Activated CD4-positive, alpha-beta T cell treated with anti-CD3 and anti-CD28 coated beads, Interleukin-2, amount 10 ng/mL, durations not matched to agents 24 days and 14 days (primary cell): Measurements from ENCODE around the gene SQSTM1. TPM values are rescaled to one million over a fixed set of nuclear protein-coding genes. Genes with fewer than 3 reads are reported as not detected.
A peak's percentile ranks its signal among the peaks of the same experiment; 100 is the strongest.

ENCODE experiments used
- DNase-seq: peaks from one replicate; pipeline ENCODE4 v3.0.0; 2022
- H3K27ac Mint-ChIP-seq: one replicate; pipeline ENCODE4 v1.8.0; 2022; ENCODE audit warnings: mild to moderate bottlenecking, mixed read lengths
- H3K27me3 Mint-ChIP-seq: one replicate; pipeline ENCODE4 v1.8.0; 2022; ENCODE audit warnings: mixed read lengths
- H3K36me3 Mint-ChIP-seq: one replicate; pipeline ENCODE4 v1.8.0; 2022; ENCODE audit warnings: low read depth, mild to moderate bottlenecking, mixed read lengths
- H3K4me1 Mint-ChIP-seq: one replicate; pipeline ENCODE4 v1.8.0; 2021; ENCODE audit warnings: mixed read lengths
- H3K4me3 Mint-ChIP-seq: one replicate; pipeline ENCODE4 v1.8.0; 2022; ENCODE audit warnings: mild to moderate bottlenecking, moderate library complexity, mixed read lengths
- H3K9me3 Mint-ChIP-seq: one replicate; pipeline ENCODE4 v1.8.0; 2021; ENCODE audit warnings: mixed read lengths
- intact Hi-C: fragments of 100-400 bp; cut with micrococcal nuclease; formaldehyde crosslinking; loops from one replicate; pipeline ENCODE4 v1.15.1; 2023
- total RNA-seq: library from RNA; stranded (reverse); gene quantifications from 2 replicates; pipeline ENCODE4 v1.2.3, GENCODE V29; 2022

SQSTM1 gene
- total RNA-seq, 1 donor from 2014 or later: 183 TPM

DNA sequence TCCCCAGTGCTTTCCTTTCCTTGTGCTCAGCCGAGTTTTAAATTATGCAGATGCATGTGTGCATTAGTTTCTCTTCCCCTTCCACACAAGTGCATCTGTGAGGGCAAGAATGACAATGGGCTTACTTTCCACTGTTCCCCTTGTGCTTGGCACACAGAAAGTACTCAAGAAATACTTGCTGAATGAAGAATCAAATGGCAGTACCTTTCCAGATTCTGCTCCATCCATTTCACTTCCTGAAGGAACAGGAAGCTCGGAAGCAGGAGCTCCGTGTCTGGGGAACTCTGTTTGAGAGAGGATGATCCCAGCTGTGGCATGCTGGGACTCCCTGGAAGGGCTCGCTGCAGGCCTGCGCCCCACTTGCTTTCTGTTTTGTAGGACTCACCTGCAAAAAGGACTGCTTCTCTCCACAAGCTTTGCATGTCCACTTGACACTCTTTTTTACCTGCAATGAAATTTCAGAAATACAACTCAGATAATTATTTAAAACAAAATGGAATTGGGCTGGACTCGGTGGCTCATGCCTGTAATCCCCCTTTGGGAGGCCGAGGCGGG, 32.4 kb downstream of the SQSTM1 start:
- no peak overlapping the region for H3K27ac Mint-ChIP-seq
- H3K4me1 Mint-ChIP-seq: peaks cover 10% of the 10 kb centered on the region
- H3K27me3 Mint-ChIP-seq: no peaks in the 10 kb centered on the region
- no peaks in the 10 kb centered on the region for H3K9me3 Mint-ChIP-seq
- intact Hi-C loops: no loop called here
- DNase-seq: no peak
- H3K4me3 Mint-ChIP-seq: no peak overlapping the region
- peaks cover 22% of the 10 kb centered on the region for H3K36me3 Mint-ChIP-seq

DNA sequence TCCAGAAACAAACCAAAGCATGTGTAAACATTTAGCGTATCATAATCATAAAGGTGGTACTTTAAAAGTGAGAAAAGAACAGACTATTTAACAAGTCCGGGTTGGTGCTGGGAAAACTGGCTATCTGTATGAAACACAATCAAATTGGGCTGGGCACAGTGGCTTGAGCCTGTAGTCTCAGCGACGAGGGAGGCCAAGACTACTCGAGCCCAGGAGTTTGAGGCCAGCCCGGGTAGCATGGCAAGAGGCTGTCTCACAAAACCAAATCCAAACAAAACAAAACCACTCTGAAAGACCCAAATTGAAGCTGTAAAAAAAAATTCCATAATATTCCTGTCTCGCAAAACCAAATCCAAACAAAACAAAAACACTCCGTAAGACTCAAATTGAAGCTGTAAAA, 33.7 kb downstream of the SQSTM1 start:
- peaks cover 23% of the 10 kb centered on the region for H3K36me3 Mint-ChIP-seq
- H3K27ac Mint-ChIP-seq: no peak overlapping the region
- H3K9me3 Mint-ChIP-seq: no peaks in the 10 kb centered on the region
- intact Hi-C loops: no loop called here
- H3K4me3 Mint-ChIP-seq: no peak overlapping the region
- no peak for DNase-seq
- no peaks in the 10 kb centered on the region for H3K27me3 Mint-ChIP-seq
- peaks cover 11% of the 10 kb centered on the region for H3K4me1 Mint-ChIP-seq

DNA sequence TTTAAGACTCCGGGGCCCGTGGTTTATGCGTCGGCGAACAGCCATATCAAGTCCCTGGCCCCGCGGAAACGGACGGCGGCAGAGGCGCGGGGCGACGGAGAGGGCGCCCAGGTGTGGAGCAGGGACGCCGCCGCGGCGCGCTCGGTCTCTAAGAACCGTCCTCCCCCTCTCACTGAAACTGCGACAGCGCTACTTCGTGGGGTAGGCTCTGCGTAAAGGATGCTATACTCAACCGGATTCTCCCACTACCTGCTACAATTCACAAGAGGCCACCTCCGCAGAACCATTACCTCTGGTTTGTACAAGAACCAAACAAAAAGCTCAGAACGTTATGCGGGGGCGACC, 37.5 kb downstream of the SQSTM1 start:
- Mint-ChIP-seq H3K36me3 (peaks cover 9% of the 10 kb centered on the region), H3K27ac (peak overlapping the region; percentile 94), H3K4me1 (peaks cover 11% of the 10 kb centered on the region), H3K9me3 (no peaks in the 10 kb centered on the region), H3K4me3 (peak overlapping the region; percentile 98), H3K27me3 (no peaks in the 10 kb centered on the region)
- intact Hi-C loops: loop anchor here (1.0 to 5.0 kb wide), 8 partner anchors 22 to 235 kb away; partner anchors contain the start of genes CANX, HNRNPH1, RNF130 and TBC1D9B
- peak; percentile 87 for DNase-seq

- Mint-ChIP-seq H3K9me3 (no peaks in the 10 kb centered on the region), H3K36me3 (peaks cover 11% of the 10 kb centered on the region), H3K4me3 (peak within 1 kb of the TSS; percentile 98), H3K4me1 (peaks cover 11% of the 10 kb centered on the region), H3K27ac (peak within 1 kb of the TSS; percentile 94), H3K27me3 (no peaks in the 10 kb centered on the region)
- peak; percentile 97 for DNase-seq
- intact Hi-C loops: loop anchor here (1.0 to 5.0 kb wide), 8 partner anchors 23 to 236 kb away; partner anchors contain the start of genes CANX, HNRNPH1, RNF130 and TBC1D9B
Observed at GRCh38 chr5:179858586-179859427, 38.1 kb downstream of the SQSTM1 start, which contains the start of gene MRNIP. Gene MRNIP, minus strand, starts transcription at chr5:179858817. Its CDS starts 21 bp downstream, at chr5:179858796.

DNA sequence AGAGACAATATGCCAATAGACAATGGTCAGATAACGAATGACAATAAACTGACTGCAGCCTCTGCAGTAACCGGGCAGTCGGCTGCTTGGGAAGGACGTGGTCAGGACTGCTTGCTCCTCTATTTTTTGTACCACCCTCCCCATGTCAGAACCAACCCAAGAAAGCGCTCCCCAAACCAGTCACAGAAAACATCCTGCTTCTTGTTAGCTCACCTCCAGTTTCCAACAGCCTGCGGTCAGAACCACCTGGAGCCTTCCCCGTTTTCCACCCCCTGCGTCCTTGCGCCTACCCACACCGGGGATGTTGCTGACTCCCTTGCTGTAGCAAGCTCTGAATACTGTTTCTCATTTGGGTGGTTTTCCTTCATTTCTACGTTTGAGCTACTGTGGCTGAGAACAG, 39.6 kb downstream of the SQSTM1 start:
- H3K36me3 Mint-ChIP-seq: peaks cover 19% of the 10 kb centered on the region
- DNase-seq: peak; percentile 55
- no peak overlapping the region for H3K27ac Mint-ChIP-seq
- H3K9me3 Mint-ChIP-seq: no peaks in the 10 kb centered on the region
- intact Hi-C loops: no loop called here
- H3K27me3 Mint-ChIP-seq: no peaks in the 10 kb centered on the region
- peak overlapping the region; percentile 66 for H3K4me3 Mint-ChIP-seq
- H3K4me1 Mint-ChIP-seq: peaks cover 11% of the 10 kb centered on the region

DNA sequence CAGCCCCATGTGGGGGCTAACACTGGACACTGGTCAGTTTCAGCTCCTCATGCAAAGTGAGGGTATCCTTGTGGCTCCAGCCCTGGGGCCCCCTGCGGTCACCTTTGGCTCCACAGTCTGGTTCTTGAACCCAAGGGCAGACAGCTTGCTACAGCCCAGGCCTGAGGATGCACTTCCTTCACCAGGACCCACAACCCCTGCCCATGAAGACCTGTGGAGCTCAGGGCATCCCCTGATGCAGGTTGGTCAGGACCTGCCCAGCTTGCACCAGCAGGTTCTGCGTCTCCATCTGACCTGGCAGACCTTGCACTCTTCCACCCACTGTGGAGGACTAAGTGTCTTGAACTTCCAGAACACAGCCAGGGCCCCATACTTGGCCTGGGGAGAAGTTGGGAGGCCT, 41.6 kb downstream of the SQSTM1 start:
- H3K27ac Mint-ChIP-seq: no peak overlapping the region
- DNase-seq: no peak
- no peak overlapping the region for H3K4me3 Mint-ChIP-seq
- H3K9me3 Mint-ChIP-seq: no peaks in the 10 kb centered on the region
- H3K36me3 Mint-ChIP-seq: peaks cover 21% of the 10 kb centered on the region
- intact Hi-C loops: no loop called here
- H3K27me3 Mint-ChIP-seq: no peaks in the 10 kb centered on the region
- H3K4me1 Mint-ChIP-seq: peaks cover 13% of the 10 kb centered on the region

DNA sequence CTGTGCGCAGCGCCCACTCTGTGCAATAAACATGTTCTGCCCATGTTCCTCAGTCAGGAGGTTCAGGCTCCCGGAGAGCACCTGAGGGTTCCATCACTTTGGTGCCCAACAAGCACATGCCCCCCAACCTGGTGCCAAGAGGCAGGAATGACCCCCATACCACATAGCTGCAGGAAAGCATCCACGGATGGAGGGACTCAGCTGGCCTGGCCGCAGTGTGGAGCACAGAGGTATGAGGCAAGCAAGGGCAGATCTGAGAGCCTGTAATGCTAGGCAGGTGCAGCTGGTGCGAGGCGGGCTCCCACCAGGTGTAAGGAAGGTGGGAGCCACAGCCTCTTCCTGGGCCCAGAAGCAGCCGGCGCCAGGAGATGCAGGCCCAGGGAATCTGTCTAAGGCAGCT, 42.2 kb downstream of the SQSTM1 start:
- no peak overlapping the region for H3K27ac Mint-ChIP-seq

DNA sequence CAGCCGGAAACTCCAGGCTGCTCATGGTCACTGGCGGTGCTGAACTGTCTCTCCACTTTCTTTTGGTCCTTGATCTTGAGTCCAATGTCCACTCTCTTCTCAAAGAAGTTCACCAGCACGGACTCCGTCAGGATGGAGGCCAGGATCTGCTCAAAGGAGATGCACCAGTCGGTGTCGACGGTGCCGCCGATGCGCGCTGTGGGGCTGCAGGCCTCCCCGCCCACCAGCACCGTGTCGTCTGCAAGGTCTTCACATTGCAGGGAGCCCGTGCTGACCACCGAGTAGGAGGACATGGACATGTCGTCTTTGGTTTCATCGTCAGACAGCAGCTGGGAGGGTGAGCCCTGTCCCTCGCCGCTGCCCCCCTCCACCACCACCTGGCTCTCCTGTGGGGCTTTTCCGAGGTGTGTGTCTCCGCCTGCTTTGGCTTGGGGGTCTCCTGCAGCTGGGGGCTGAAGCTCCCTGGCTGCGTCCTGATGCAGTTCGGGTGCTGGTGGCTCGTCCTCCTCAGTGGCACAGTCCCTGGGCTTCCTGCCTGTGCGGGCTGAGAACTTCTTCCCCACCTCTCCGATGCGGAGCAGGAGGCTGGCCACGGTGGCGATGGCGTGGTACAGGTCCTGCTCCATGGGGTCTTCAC, 42.9 kb downstream of the SQSTM1 start:
- Mint-ChIP-seq H3K36me3 (peaks cover 28% of the 10 kb centered on the region), H3K27ac (no peak overlapping the region), H3K4me1 (peaks cover 5% of the 10 kb centered on the region), H3K9me3 (no peaks in the 10 kb centered on the region), H3K27me3 (no peaks in the 10 kb centered on the region), H3K4me3 (no peak overlapping the region)
- intact Hi-C loops: no loop called here
- DNase-seq: peak; percentile 53

More for the DNA sequence above, 42.2 kb downstream of the SQSTM1 start:
- H3K4me3 Mint-ChIP-seq: no peak overlapping the region
- H3K9me3 Mint-ChIP-seq: no peaks in the 10 kb centered on the region
- DNase-seq: no peak
- no peaks in the 10 kb centered on the region for H3K27me3 Mint-ChIP-seq
- intact Hi-C loops: no loop called here
- peaks cover 23% of the 10 kb centered on the region for H3K36me3 Mint-ChIP-seq
- H3K4me1 Mint-ChIP-seq: peaks cover 8% of the 10 kb centered on the region

DNA sequence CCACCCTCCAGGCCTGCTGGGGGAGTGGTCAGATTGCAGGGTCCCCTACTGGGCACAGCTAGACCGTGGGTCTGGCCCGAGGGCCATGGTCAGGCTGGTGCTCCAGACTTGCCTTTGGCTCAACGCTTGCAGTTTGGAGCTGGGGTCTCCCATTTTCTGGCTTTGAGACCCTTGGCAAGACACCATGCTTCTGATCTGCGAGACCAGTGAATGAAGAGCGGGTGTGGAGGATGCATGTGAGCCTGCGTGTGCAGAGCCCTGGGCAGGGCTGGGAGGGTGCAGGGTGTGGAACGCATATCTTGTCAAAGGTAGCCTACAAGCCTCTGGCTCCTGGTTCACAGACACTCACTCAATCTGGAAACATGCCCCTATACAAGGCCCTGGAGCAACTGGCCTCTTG, 44.0 kb downstream of the SQSTM1 start:
- Mint-ChIP-seq H3K4me3 (no peak overlapping the region), H3K4me1 (peaks cover 5% of the 10 kb centered on the region), H3K27me3 (no peaks in the 10 kb centered on the region), H3K9me3 (no peaks in the 10 kb centered on the region), H3K27ac (no peak overlapping the region), H3K36me3 (peaks cover 34% of the 10 kb centered on the region)
- intact Hi-C loops: no loop called here
- no peak for DNase-seq

DNA sequence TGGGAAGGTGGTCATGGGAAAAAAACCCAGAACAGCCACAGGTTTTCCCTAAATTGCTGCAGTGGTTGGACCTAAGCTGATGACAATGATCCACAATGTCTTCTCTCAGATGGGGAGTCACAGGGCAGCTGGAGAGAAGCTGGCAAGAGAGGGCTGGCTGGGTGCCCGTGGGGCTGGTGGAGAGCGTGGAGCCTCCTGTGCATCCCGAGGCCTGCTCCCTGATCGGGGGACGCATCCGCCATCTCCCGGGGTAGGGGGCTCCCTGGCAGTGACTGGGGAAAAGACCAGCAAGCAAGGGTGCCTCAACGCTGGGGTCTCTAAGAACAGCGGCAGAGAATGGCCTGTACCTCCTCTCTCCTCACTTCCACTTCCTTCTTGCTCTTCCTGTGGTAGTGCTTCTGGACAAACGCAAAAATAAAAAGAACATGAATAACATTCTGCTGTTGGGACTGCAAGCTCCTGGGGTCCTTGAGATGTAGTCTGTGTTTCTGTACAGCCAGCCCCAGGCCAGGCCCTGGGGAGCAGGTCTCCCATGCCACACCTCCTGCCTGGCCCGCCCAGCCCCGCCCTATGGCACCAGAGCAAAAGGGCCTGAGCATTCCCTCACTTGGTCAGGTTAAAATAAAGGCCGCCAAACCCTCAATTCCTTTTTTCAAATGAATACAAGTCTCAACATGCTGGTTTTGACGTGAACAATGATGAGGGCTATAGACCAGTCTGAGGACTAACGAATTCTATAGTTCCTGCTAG, 45.0 kb downstream of the SQSTM1 start:
- intact Hi-C loops: no loop called here
- peak; percentile 51 for DNase-seq
- H3K27ac Mint-ChIP-seq: no peak overlapping the region
- no peaks in the 10 kb centered on the region for H3K27me3 Mint-ChIP-seq
- H3K4me1 Mint-ChIP-seq: peaks cover 2% of the 10 kb centered on the region
- no peak overlapping the region for H3K4me3 Mint-ChIP-seq
- no peaks in the 10 kb centered on the region for H3K9me3 Mint-ChIP-seq
- H3K36me3 Mint-ChIP-seq: peaks cover 35% of the 10 kb centered on the region

DNA sequence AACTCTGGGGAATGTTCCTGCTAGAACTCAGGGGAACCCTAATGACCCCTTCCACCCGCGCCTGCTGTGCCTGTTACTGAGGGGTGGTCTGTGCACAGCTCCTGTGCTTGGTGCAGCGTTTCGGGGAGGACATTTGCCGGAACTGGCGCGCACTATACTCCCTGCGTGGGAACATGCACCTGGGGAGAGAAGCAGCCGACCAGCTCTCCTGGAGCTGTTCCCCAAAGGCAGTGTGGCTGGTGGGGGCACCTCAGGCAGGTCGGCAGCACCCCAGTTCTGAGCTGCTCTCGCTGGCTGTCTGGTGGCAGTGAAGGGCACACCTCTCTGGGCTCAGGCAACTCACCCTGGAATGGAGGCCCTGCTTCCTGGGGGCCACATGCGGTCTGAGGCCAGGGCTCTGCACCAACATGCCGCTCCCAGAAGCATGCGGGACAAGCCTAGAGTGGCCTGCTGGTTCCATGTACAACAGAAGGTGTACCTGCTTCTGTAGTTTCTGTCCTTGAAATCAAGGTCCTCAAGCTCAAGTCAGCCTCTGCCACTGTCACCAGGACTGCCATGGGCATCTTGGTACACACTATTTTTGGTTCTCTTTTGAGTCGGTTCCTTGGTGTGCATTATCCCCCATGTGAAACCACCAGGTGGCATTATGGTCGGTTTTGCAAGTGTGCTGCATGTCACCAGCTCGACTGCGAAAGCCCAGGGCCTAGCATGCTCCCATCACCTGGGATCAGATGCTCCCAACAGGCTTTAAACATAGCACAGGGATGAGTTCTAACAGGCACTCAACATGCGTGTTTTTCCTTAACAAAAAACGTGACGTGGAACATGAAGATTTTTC, 45.8 kb downstream of the SQSTM1 start:
- H3K9me3 Mint-ChIP-seq: no peaks in the 10 kb centered on the region
- no peak overlapping the region for H3K4me3 Mint-ChIP-seq
- intact Hi-C loops: no loop called here
- no peak overlapping the region for H3K27ac Mint-ChIP-seq
- peaks cover 42% of the 10 kb centered on the region for H3K36me3 Mint-ChIP-seq
- H3K4me1 Mint-ChIP-seq: peaks cover 2% of the 10 kb centered on the region
- H3K27me3 Mint-ChIP-seq: no peaks in the 10 kb centered on the region
- peak; percentile 64 for DNase-seq

DNA sequence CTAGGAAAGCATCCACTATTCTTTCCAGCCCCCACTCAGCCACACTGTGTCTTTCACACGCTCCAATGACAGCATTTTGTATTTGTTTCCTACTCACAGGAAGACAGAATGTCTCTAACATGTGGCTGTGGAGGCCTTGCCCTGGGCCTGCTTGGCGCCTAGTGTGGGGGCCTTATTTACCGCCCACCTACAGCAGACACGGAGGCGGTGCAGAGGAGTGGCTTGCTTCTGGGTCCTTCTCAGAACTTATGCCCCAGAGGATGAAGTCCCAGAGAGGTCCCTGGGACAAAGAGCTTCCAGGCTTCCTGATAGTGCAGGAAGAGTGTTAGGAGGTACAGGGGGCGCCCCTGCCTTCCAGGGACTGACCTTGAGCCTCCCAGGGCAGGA, 46.4 kb downstream of the SQSTM1 start:
- peaks cover 41% of the 10 kb centered on the region for H3K36me3 Mint-ChIP-seq
- DNase-seq: peak; percentile 51
- H3K9me3 Mint-ChIP-seq: no peaks in the 10 kb centered on the region
- no peaks in the 10 kb centered on the region for H3K27me3 Mint-ChIP-seq
- intact Hi-C loops: no loop called here
- H3K4me3 Mint-ChIP-seq: no peak overlapping the region
- H3K4me1 Mint-ChIP-seq: peaks cover 2% of the 10 kb centered on the region
- peak overlapping the region; percentile 66 for H3K27ac Mint-ChIP-seq

- Mint-ChIP-seq H3K27me3 (no peaks in the 10 kb centered on the region), H3K9me3 (no peaks in the 10 kb centered on the region), H3K36me3 (peaks cover 39% of the 10 kb centered on the region), H3K4me3 (no peak overlapping the region), H3K27ac (peak overlapping the region; percentile 66), H3K4me1 (peaks cover 2% of the 10 kb centered on the region)
- intact Hi-C loops: no loop called here
- DNase-seq: no peak
Observed at GRCh38 chr5:179867476-179867875, 46.8 kb downstream of the SQSTM1 start.
